Measurements from ENCODE around the gene TASP1. TPM values are rescaled to one million over a fixed set of nuclear protein-coding genes. Genes with fewer than 3 reads are reported as not detected.

Gene TASP1
- total RNA-seq, 1 experiment from 2014 or later: 9.5 TPM

DNA sequence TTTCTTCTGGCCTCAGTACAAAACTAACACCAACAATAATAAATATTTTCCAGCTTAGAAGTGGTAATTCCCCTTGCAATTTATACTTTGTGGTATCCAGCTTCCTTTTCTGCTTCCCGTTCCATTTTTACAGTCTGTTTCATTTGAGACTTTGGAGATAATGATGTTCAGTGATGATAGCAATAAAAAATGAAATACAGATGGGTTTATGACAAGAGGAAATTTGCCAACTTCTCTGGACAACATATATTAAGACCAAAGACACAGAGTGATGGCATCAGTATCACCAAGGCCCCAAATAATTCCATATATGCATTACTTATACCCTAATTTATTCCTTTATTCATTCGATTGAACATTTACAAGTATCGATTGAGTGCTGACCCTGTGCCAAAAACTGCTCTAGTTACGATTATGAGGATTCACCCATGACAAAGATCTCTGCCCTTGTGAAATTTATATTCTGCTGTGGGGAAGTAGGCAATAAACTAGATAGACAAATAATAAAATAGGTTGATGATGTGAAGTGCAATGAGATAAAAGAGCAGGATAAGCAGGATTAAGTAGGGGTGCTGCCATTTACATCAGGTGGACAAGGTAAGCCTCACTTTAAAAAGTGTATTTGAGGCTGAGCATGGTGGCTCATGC is 18.1 kb upstream of the TASP1 start:
- no peak for DNase-seq

More for the DNA sequence above, 18.1 kb upstream of the TASP1 start:
- Histone ChIP-seq H3K27ac (ENCODE audit: insufficient read length, low read depth, low read length) (no peak overlapping the region), H3K4me2 (ENCODE audit: insufficient read depth, insufficient read length, low read length) (no peak overlapping the region), H3T11ph (ENCODE audit: low read length) (no peak overlapping the region), H2BK5ac (ENCODE audit: insufficient read length, low read length) (no peak overlapping the region), H3K56ac (ENCODE audit: insufficient read length, low read depth, low read length) (no peak overlapping the region), H4K5ac (ENCODE audit: insufficient read length, low read depth, low read length) (no peak overlapping the region), H3K79me2 (ENCODE audit: insufficient read depth, low read length) (no peaks in the 10 kb centered on the region), H4K91ac (ENCODE audit: insufficient read length, low read depth, low read length) (no peak overlapping the region), H3K23me2 (ENCODE audit: insufficient read length, low read depth, low read length, poor library complexity, severe bottlenecking) (no peaks in the 10 kb centered on the region), H3K14ac (ENCODE audit: insufficient read depth, low read length) (no peak overlapping the region), H3K18ac (ENCODE audit: insufficient read length, low read depth, low read length) (no peak overlapping the region), H3K4ac (ENCODE audit: low read depth, low read length) (no peak overlapping the region), H3K27me3 (ENCODE audit: insufficient read depth, low read length) (no peaks in the 10 kb centered on the region), H2AK5ac (ENCODE audit: insufficient read length, low read length) (no peak overlapping the region), H3K23ac (ENCODE audit: insufficient read length, low read depth, low read length) (no peak overlapping the region), H3K4me1 (ENCODE audit: insufficient read depth, low read length) (no peaks in the 10 kb centered on the region), H3K9ac (ENCODE audit: extremely low read depth, insufficient read length, low read length) (no peak overlapping the region), H3K79me1 (ENCODE audit: insufficient read depth, low read depth, low read length, poor library complexity, severe bottlenecking) (no peaks in the 10 kb centered on the region), H2BK12ac (ENCODE audit: insufficient read length, low read depth, low read length) (no peak overlapping the region), H2BK20ac (ENCODE audit: low read depth, low read length, poor library complexity, severe bottlenecking) (no peak overlapping the region), H2AFZ (ENCODE audit: low read length) (no peak overlapping the region), H3K9me3 (ENCODE audit: control insufficient read depth, low read depth, low read length) (no peaks in the 10 kb centered on the region), H2BK120ac (ENCODE audit: low read depth, low read length, poor library complexity, severe bottlenecking) (no peak overlapping the region), H4K20me1 (ENCODE audit: control insufficient read depth, insufficient read depth, insufficient read length) (no peaks in the 10 kb centered on the region), H4K8ac (replicated peaks; ENCODE audit: insufficient read length, low read depth, low read length) (no peak overlapping the region), H2BK15ac (ENCODE audit: low read depth, low read length) (no peak overlapping the region)
- Mint-ChIP-seq H3K4me1 (peaks cover 2 to 3% of the 10 kb centered on the region in 2 experiments; a peak in 2 of 4 replicates), H3K27me3 (ENCODE audit: low read depth) (no peaks in the 10 kb centered on the region), H3K4me3 (no peak overlapping the region), H3K27ac (no peak overlapping the region), H3K9me3 (no peaks in the 10 kb centered on the region), H3K36me3 (ENCODE audit: insufficient read depth in 1 of 3, low read depth in 3 of 3) (no peaks in the 10 kb centered on the region)
- no CpG with 5 or more reads among the region's 4 CpGs for WGBS (ENCODE audit: extremely low coverage, insufficient read length, low lambda C conversion rate)
- TF ChIP-seq, protein P1, sequence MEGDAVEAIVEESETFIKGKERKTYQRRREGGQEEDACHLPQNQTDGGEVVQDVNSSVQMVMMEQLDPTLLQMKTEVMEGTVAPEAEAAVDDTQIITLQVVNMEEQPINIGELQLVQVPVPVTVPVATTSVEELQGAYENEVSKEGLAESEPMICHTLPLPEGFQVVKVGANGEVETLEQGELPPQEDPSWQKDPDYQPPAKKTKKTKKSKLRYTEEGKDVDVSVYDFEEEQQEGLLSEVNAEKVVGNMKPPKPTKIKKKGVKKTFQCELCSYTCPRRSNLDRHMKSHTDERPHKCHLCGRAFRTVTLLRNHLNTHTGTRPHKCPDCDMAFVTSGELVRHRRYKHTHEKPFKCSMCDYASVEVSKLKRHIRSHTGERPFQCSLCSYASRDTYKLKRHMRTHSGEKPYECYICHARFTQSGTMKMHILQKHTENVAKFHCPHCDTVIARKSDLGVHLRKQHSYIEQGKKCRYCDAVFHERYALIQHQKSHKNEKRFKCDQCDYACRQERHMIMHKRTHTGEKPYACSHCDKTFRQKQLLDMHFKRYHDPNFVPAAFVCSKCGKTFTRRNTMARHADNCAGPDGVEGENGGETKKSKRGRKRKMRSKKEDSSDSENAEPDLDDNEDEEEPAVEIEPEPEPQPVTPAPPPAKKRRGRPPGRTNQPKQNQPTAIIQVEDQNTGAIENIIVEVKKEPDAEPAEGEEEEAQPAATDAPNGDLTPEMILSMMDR (conservative IDR thresholded peaks at IDR 0.05): no peak

Data from H9 (cell line).